ENCODE results near the gene C17orf113.

C17orf113 gene

DNA sequence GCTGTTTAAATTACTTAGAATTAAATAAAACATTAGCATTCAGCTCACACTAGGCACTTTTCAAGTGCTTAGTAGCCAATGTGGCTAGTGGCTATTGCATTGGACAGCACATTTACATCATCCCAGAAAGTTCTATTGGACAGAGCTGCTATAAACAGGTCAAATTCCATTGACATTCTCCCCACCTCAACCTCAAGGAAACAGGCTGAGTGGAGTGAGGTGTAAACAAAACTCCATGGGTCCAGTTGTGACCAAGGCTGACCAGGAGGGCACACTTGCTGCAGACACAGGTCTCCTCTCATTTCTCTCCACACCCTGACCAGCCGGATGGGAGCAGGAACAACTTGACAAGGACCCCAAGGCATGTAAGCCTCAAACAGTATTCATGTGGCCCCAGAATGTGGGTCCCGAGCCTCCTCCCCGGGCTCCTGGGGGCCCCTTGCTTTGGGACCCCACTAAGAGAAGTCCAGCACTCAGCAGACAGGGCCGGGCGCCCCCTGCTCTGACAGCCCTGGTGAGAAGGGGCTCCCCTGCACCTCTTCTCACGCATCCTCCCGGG lies 488 bp downstream of the C17orf113 start:
- no peak for TF ChIP-seq CTCF (IDR thresholded peaks at IDR 0.05)

GRCh38 chr17:42047343-42047742 lies 3.1 kb downstream of the C17orf113 start:
- no peak for TF ChIP-seq CTCF (IDR thresholded peaks at IDR 0.05)

- TF ChIP-seq CTCF (IDR thresholded peaks at IDR 0.05): no peak
Observed at GRCh38 chr17:42045719-42046118, 4.7 kb downstream of the C17orf113 start.

GRCh38 chr17:42042598-42043319 lies 7.6 kb downstream of the C17orf113 start:
- TF ChIP-seq CTCF (IDR thresholded peaks at IDR 0.05): no peak

GRCh38 chr17:42041619-42042018 lies 8.8 kb downstream of the C17orf113 start:
- TF ChIP-seq CTCF (IDR thresholded peaks at IDR 0.05): no peak

DNA sequence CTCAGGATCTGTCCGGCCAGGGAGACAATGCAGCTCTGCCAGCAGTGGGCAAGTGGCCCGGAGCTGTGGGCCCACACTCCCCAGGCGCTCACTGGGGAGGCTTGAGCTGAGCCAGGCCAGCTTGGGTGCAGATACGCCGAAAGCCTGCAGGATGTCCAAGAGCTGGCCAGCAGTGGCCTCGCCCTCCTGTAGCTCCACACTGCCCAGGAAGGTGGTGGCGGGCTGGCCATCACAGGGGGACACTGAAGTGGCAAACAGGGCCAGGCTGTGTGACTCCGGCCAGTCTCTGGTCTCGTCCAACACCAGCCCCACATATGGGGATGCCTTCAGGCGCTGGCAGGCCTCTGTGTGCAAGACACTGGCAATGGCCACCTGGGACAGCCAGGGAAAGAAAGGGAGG lies 9.6 kb downstream of the C17orf113 start:
- no peak for TF ChIP-seq CTCF (IDR thresholded peaks at IDR 0.05)

DNA sequence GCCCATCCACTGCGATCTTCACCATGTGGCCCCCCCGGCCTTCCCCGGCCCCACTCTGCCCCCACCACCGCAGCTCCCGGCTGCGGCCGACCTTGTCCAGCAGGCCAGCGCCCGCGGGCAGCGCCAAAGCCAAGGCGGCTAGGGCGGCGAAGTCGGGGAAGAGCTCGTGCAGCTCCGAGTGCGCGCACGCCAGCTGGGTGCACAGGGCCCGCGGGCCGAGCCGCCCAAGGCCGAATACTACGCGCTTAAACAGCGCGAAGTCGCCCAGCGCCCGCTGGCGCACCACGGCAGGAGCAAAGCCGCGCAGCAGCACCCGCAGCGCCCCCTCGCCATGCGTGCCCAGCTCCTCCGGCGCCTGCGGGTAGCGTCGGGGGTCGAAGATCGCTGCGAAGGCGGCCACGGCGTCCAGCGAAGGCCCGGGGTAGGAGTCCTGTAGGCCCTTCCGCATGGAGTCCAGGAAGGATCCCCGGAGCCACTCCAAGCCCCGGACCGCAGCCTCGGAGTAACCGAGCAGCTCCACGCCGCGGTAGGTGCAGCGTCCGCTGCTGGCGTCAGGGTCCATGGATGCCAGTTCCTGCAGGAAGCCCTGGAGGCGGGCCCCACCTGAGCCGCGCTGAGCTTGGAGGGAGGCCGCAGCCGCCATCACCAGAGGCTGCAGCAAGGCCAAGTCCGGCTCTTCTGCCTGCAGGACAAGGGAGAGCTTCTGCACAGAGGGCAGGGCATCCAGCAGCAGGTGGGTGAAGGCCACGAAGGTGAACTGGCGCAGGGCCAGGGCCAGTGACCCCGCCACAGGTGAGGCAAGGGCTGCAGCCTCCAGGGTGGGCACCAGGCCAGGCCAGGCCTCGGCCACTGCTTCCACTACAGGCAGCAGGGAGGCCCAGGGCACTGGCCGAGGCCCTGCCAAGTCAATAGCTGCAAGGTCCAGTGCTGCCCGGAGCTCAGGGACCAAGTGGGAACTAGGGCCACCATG lies 10.3 kb downstream of the C17orf113 start:
- no peak for TF ChIP-seq CTCF (IDR thresholded peaks at IDR 0.05)
